Mammary epithelial cell (primary cell): ENCODE measurements around the gene CASP2.

Experiments used
- CTCF ChIP-seq, 2 donors: IDR thresholded peaks in 1 of 2; conservative IDR thresholded peaks in 1 of 2; 2 replicates each; pipeline ENCODE4 v1.5.1; 2011 to 2012; ENCODE audit warnings: inconsistent platforms in 2 of 2, low read length in 2 of 2, mild to moderate bottlenecking in 2 of 2, control low read depth in 1 of 2, low read depth in 1 of 2; ENCODE audit not compliant: insufficient read depth in 1 of 2; ENCODE audit errors: extremely low read depth in 1 of 2
- EZH2 ChIP-seq: IDR thresholded peaks from 2 replicates; pipeline ENCODE4 v1.6.1; 2012; ENCODE audit warnings: low read length, inconsistent platforms, borderline replicate concordance

GRCh38 chr7:143290293-143290692, 2.1 kb downstream of the CASP2 start:
- TF ChIP-seq CTCF (conservative IDR thresholded peaks at IDR 0.05 in 1 of 2, IDR thresholded peaks at IDR 0.05 in 1 of 2; ENCODE audit: extremely low read depth in 1 of 2, insufficient read depth in 1 of 2, low read depth in 1 of 2, low read length in 2 of 2) = no peak
- TF ChIP-seq EZH2 = no peak
